H1 (cell line): ENCODE results near the gene PASK. TPM values are rescaled to one million over a fixed set of nuclear protein-coding genes. Genes with fewer than 3 reads are reported as not detected.

Experiments
- ASH2L ChIP-seq: fragments of 200-600, 300-600 bp; sonication (generic); IDR thresholded peaks from one replicate; pipeline ENCODE4 v1.7.1; 2017; ENCODE audit warnings: low read length
- KDM5A ChIP-seq: fragments of 200-600 bp; IDR thresholded peaks from 2 replicates; pipeline ENCODE4 v1.7.1; 2012; ENCODE audit warnings: mild to moderate bottlenecking, low read length, inconsistent platforms, mixed read lengths
- polyA plus RNA-seq, 7 experiments: library from polyadenylated mRNA; depleted of rRNA in 3 of 7; stranded (reverse) in 5 of 7; unstranded in 2 of 7; fragments of >200 nt in 5 of 7; fragments of 200-250 nt in 2 of 7; gene quantifications; 1 replicate in 5 of 7; 2 replicates in 1 of 7; 4 replicates in 1 of 7; pipeline versions ENCODE4 v1.2.1 to v1.2.3, GENCODE V29; 2011 to 2013; ENCODE audit warnings: missing spikeins in 2 of 7, mixed read lengths in 2 of 7
- total RNA-seq: library from RNA; stranded (reverse); fragmentation: NEBNext Ultra II Directional; extraction: Animal tissue kit (Norgen Biotek cat#: 25700); gene quantifications from 2 replicates; pipeline ENCODE4 v1.2.1, GENCODE V29; 2021

Gene PASK
- total and polyA plus RNA-seq, 2 of the 8 experiments (the other 6 are each of a cell fraction or from before 2014, with no cell fraction given), result 20.5 to 66.1 TPM

DNA sequence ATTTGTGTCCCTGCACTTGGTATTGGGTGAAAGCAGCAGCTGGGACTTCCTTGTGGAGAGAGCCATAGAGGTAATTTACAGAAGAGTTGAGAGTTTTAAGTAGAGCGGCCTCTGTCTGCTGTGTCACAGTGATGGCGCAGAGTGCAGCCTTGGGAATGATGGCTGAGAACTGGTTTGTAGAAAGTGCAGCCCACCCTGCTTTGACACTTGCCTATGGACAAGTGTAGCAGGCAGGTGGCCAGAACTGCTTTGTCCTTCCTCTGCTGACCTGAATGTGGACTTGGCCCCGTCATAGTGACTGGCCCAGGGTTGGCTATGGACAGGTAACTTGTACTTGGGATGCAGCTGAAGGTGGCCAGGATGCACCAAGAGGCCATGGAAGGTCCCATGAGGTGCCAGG is 32.9 kb upstream of the PASK start (continued):
- no peak for TF ChIP-seq KDM5A
- no peak for TF ChIP-seq ASH2L
